ENCODE results near the gene TMEM97.

Gene TMEM97

GRCh38 chr17:28317099-28317965 is 1.7 kb upstream of the TMEM97 start:
- DNase-seq (ENCODE audit: low read depth, low spot score): no peak

- no peak for DNase-seq (ENCODE audit: low read depth, low spot score)
These were observed 838 bp upstream of the TMEM97 start for GRCh38 chr17:28317966-28318758.

GRCh38 chr17:28319598-28319935 is 567 bp downstream of the TMEM97 start:
- DNase-seq (ENCODE audit: low read depth, low spot score): no peak

GRCh38 chr17:28320215-28321061 is 1.4 kb downstream of the TMEM97 start:
- no peak for DNase-seq (ENCODE audit: low read depth, low spot score)

GRCh38 chr17:28324267-28324745 is 5.3 kb downstream of the TMEM97 start:
- DNase-seq (ENCODE audit: low read depth, low spot score): no peak

- DNase-seq (ENCODE audit: low read depth, low spot score): no peak
These were observed 5.8 kb downstream of the TMEM97 start for GRCh38 chr17:28324781-28325180.

GRCh38 chr17:28325211-28325610 is 6.2 kb downstream of the TMEM97 start:
- no peak for DNase-seq (ENCODE audit: low read depth, low spot score)

GRCh38 chr17:28326114-28326513 is 7.1 kb downstream of the TMEM97 start:
- no peak for DNase-seq (ENCODE audit: low read depth, low spot score)

GRCh38 chr17:28327031-28327607 is 8.1 kb downstream of the TMEM97 start:
- DNase-seq (ENCODE audit: low read depth, low spot score): no peak

GRCh38 chr17:28327709-28328108 is 8.7 kb downstream of the TMEM97 start:
- DNase-seq (ENCODE audit: low read depth, low spot score): no peak

- no peak for DNase-seq (ENCODE audit: low read depth, low spot score)
These were observed 9.3 kb downstream of the TMEM97 start for GRCh38 chr17:28328325-28328724.

GRCh38 chr17:28330671-28331070 is 11.7 kb downstream of the TMEM97 start:
- DNase-seq (ENCODE audit: low read depth, low spot score): no peak

GRCh38 chr17:28331891-28332420 is 13.0 kb downstream of the TMEM97 start:
- DNase-seq (ENCODE audit: low read depth, low spot score): no peak

GRCh38 chr17:28333083-28333746 is 14.2 kb downstream of the TMEM97 start:
- no peak for DNase-seq (ENCODE audit: low read depth, low spot score)

- no peak for DNase-seq (ENCODE audit: low read depth, low spot score)
These were observed 15.2 kb downstream of the TMEM97 start for GRCh38 chr17:28334171-28334570.

- no peak for DNase-seq (ENCODE audit: low read depth, low spot score)
These were observed 15.7 kb downstream of the TMEM97 start for GRCh38 chr17:28334666-28335200.

- peak; percentile 100 for DNase-seq (ENCODE audit: low read depth, low spot score)
These were observed 16.4 kb downstream of the TMEM97 start, which contains the start of the genes IFT20 and TNFAIP1 for GRCh38 chr17:28335201-28335958. Gene IFT20 (minus strand): TSS chr17:28335472. CDS start chr17:28331985, 3,487 bp downstream. Gene TNFAIP1 (plus strand): TSS chr17:28335761. CDS start chr17:28339522, 3,761 bp downstream.

GRCh38 chr17:28335959-28336871 is 17.2 kb downstream of the TMEM97 start:
- no peak for DNase-seq (ENCODE audit: low read depth, low spot score)
